ENCODE measurements around the gene MED19. TPM values are rescaled to one million over a fixed set of nuclear protein-coding genes. Genes with fewer than 3 reads are reported as not detected.

Gene MED19
- total RNA-seq, 2 experiments from 2014 or later = 11.1 to 17.5 TPM

DNA sequence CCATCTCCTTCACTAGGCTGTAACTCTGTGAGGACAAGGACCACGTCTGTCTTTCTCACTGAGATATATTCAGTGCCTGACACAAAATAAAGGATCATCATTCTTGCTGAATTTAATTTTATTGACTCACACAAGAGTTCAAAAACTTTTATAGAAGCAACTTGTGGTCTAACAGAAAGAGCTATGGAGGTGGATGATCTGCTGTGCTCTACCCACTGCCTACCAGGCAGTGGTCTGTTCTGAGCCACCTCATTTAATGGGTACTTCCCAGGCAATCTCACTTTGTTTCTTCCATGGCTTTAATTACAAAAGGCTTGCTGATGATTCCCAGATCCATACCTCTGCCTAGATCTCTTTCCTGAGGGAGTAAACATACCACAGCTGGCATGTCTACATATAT lies 34.9 kb upstream of the MED19 start:
- POLR2A ChIA-PET = interaction anchor here (0.6 kb wide), 2 partner anchors 24 to 41 kb away, joined by 4 read pairs; no protein-coding TSS in a partner anchor
- BruUV-seq (replicated peaks) = no TSS peak
- TF ChIP-seq EZH2phosphoT487 (IDR thresholded peaks at IDR 0.05; ENCODE audit: borderline replicate concordance, low read depth, low read length) (no peak), CTCF (conservative IDR thresholded peaks at IDR 0.05; ENCODE audit: low read length) (no peak)

GRCh38 chr11:57745206-57745605 lies 33.2 kb upstream of the MED19 start:
- no peaks in the 10 kb centered on the region for H3K9me2 ChIP-seq (ENCODE audit: insufficient read depth, low read length)
- peaks cover 22% of the 10 kb centered on the region for H3K79me2 ChIP-seq (ENCODE audit: insufficient read depth, low read depth, low read length)
- H3K4me2 ChIP-seq (ENCODE audit: low read length) = no peak overlapping the region
- H4K20me1 ChIP-seq (ENCODE audit: insufficient read depth, low read length) = peaks cover 6% of the 10 kb centered on the region; the same call in 1 of the 2 replicates
- no peak overlapping the region for H3K27ac ChIP-seq (ENCODE audit: low read depth, low read length, poor library complexity, severe bottlenecking)
- peaks cover 19% of the 10 kb centered on the region for H3K4me1 ChIP-seq (ENCODE audit: insufficient read depth, low read length, poor library complexity, severe bottlenecking)
- no peak for DNase-seq (ENCODE audit: low spot score)
- H3K9me3 ChIP-seq (ENCODE audit: low read length) = no peaks in the 10 kb centered on the region
- CTCF ChIA-PET (ENCODE audit: unreplicated experiment) = no interaction called here
- H3K4me3 ChIP-seq (ENCODE audit: low read depth, low read length, poor library complexity, severe bottlenecking) = no peak overlapping the region
- intact Hi-C loops (cut with micrococcal nuclease; ENCODE audit: unreplicated experiment) = loop anchor here (10.0 kb wide), 1 partner anchor 780 kb away; no protein-coding TSS in a partner anchor
- H3K36me3 ChIP-seq (ENCODE audit: insufficient read depth, low read length) = peaks cover 71% of the 10 kb centered on the region
- BruUV-seq (replicated peaks) = no TSS peak
- TF ChIP-seq CTCF (conservative IDR thresholded peaks at IDR 0.05; ENCODE audit: low read length) = no peak
- TF ChIP-seq EZH2phosphoT487 (IDR thresholded peaks at IDR 0.05; ENCODE audit: borderline replicate concordance, low read depth, low read length) = no peak
- POLR2A ChIA-PET = interaction anchor here (0.6 to 1.1 kb wide), 3 partner anchors 8 to 45 kb away, joined by 3 read pairs; no protein-coding TSS in a partner anchor
- no peak overlapping the region for H2AFZ ChIP-seq (ENCODE audit: low read length)

More for the DNA sequence above, 34.9 kb upstream of the MED19 start:
- intact Hi-C loops (cut with micrococcal nuclease; ENCODE audit: unreplicated experiment) = loop anchor here (10.0 kb wide), 1 partner anchor 778 kb away; no protein-coding TSS in a partner anchor
- peaks cover 11% of the 10 kb centered on the region for H3K4me1 ChIP-seq (ENCODE audit: insufficient read depth, low read length, poor library complexity, severe bottlenecking)
- H2AFZ ChIP-seq (ENCODE audit: low read length) = no peak overlapping the region
- H3K36me3 ChIP-seq (ENCODE audit: insufficient read depth, low read length) = peaks cover 60% of the 10 kb centered on the region
- H3K4me2 ChIP-seq (ENCODE audit: low read length) = no peak overlapping the region
- H4K20me1 ChIP-seq (ENCODE audit: insufficient read depth, low read length) = peaks cover 6% of the 10 kb centered on the region; the same call in 1 of the 2 replicates
- CTCF ChIA-PET (ENCODE audit: unreplicated experiment) = no interaction called here
- DNase-seq (ENCODE audit: low spot score) = no peak
- H3K9me3 ChIP-seq (ENCODE audit: low read length) = no peaks in the 10 kb centered on the region
- H3K4me3 ChIP-seq (ENCODE audit: low read depth, low read length, poor library complexity, severe bottlenecking) = no peak overlapping the region
- H3K27ac ChIP-seq (ENCODE audit: low read depth, low read length, poor library complexity, severe bottlenecking) = no peak overlapping the region
- peaks cover 18% of the 10 kb centered on the region for H3K79me2 ChIP-seq (ENCODE audit: insufficient read depth, low read depth, low read length)
- H3K9me2 ChIP-seq (ENCODE audit: insufficient read depth, low read length) = no peaks in the 10 kb centered on the region

DNA sequence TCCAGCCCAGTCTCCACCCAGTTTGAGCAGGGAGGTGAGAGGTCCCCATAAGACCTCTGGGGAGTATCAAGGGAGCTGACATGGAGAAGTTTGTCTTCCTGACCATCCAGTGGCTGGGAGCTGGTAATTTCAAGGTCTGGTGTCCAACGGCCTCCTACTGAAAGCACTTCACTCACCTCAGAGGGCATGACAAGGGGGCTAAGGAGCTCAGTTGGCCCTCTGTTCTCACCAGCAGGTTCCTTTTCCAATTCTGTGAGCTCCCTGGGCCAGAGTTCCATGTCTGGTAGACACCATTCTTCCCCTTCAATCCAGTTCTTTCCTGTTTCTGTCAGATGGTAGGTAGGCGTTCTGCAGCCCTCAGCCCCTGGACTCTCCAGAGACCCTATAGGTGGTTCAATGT lies 32.3 kb upstream of the MED19 start:
- no peak overlapping the region for H3K4me3 ChIP-seq (ENCODE audit: low read depth, low read length, poor library complexity, severe bottlenecking)
- peaks cover 6% of the 10 kb centered on the region; the same call in 1 of the 2 replicates for H4K20me1 ChIP-seq (ENCODE audit: insufficient read depth, low read length)
- no peak for DNase-seq (ENCODE audit: low spot score)
- no peaks in the 10 kb centered on the region for H3K9me2 ChIP-seq (ENCODE audit: insufficient read depth, low read length)
- intact Hi-C loops (cut with micrococcal nuclease; ENCODE audit: unreplicated experiment) = loop anchor here (5.0 to 10.0 kb wide), 3 partner anchors 407 to 833 kb away; partner anchors contain the start of genes LPXN, P2RX3, SSRP1 and ZFP91
- no peak for TF ChIP-seq EZH2phosphoT487 (IDR thresholded peaks at IDR 0.05; ENCODE audit: borderline replicate concordance, low read depth, low read length)
- no peak for TF ChIP-seq CTCF (conservative IDR thresholded peaks at IDR 0.05; ENCODE audit: low read length)
- no peaks in the 10 kb centered on the region for H3K9me3 ChIP-seq (ENCODE audit: low read length)
- ChIA-PET POLR2A (interaction anchor here (0.6 to 1.5 kb wide), 4 partner anchors 17 to 57 kb away, joined by 3 to 4 read pairs (median 4); no protein-coding TSS in a partner anchor), CTCF (ENCODE audit: unreplicated experiment) (no interaction called here)
- H3K27ac ChIP-seq (ENCODE audit: low read depth, low read length, poor library complexity, severe bottlenecking) = no peak overlapping the region
- peaks cover 22% of the 10 kb centered on the region for H3K79me2 ChIP-seq (ENCODE audit: insufficient read depth, low read depth, low read length)
- peaks cover 79% of the 10 kb centered on the region for H3K36me3 ChIP-seq (ENCODE audit: insufficient read depth, low read length)
- no peak overlapping the region for H3K4me2 ChIP-seq (ENCODE audit: low read length)
- peaks cover 20% of the 10 kb centered on the region for H3K4me1 ChIP-seq (ENCODE audit: insufficient read depth, low read length, poor library complexity, severe bottlenecking)
- H2AFZ ChIP-seq (ENCODE audit: low read length) = no peak overlapping the region
- BruUV-seq (replicated peaks) = no TSS peak

Measured in OCI-LY7 (cell line).